K562 (cell line): ENCODE results near the gene ARMC2. TPM values are rescaled to one million over a fixed set of nuclear protein-coding genes. Genes with fewer than 3 reads are reported as not detected.

ENCODE experiments used
- ATAC-seq: fragments of 200-7000 bp; cut with Tn5 transposase; 3 replicates; pipeline ENCODE4 v1.9.1; 2020; ENCODE audit warnings: moderate library complexity
- BruUV-seq: library from RNA; stranded (reverse); fragments of 400-500 nt; replicated peaks from 2 replicates; lab custom pipeline; 2021; lab: Mats Ljungman, UMichigan
- CTCF ChIA-PET: fragments of 300-600 bp; formaldehyde crosslinking; extraction: SDS; loops from one replicate; lab custom pipeline; 2021; ENCODE audit warnings: low intra/inter-chr PET ratio; lab: Yijun Ruan, JAX
- POLR2A ChIA-PET: fragments of 300-600, 350-650 bp; sonication (Branson Sonifier 250); formaldehyde crosslinking; extraction: SDS; loops from one replicate; lab custom pipeline; 2021; ENCODE audit warnings: antibody characterized with exemption, inconsistent platforms; lab: Yijun Ruan, JAX
- DNase-seq, 4 experiments: peaks; one replicate each; pipeline versions ENCODE4 v3.0.0 to v3.0.0-alpha.2; 2011 to 2018; ENCODE audit warnings: low spot score in 3 of 4, mixed read lengths in 3 of 4; ENCODE audit errors: extremely low read depth in 1 of 4
- FAIRE-seq: peaks from 2 replicates; lab custom pipeline; 2011; peaks lifted over from hg19 to GRCh38; lab: Jason Lieb, UNC
- H2AFZ ChIP-seq: 2 replicates; pipeline ENCODE4 v1.6.0; 2011; ENCODE audit warnings: low read depth, low read length, control low read depth, inconsistent platforms
- H3K27ac ChIP-seq: fragments of 200-600 bp; 3 replicates; pipeline ENCODE4 v1.8.0; 2011; ENCODE audit warnings: low read depth, mild to moderate bottlenecking, control low read depth, inconsistent platforms, low read length, moderate library complexity, mixed read lengths; ENCODE audit errors: extremely low read depth
- H3K27me3 ChIP-seq, 2 experiments: fragments of 300-600 bp in 1 of 2; 2 replicates in 1 of 2; 3 replicates in 1 of 2; pipeline versions ENCODE4 v1.6.0 to v1.8.0; 2011; ENCODE audit warnings: inconsistent platforms in 2 of 2, low read length in 2 of 2, mild to moderate bottlenecking in 1 of 2, mixed read lengths in 1 of 2, moderate library complexity in 1 of 2; ENCODE audit not compliant: control insufficient read depth in 2 of 2, insufficient read depth in 2 of 2
- H3K36me3 ChIP-seq: fragments of 300-600 bp; 3 replicates; pipeline ENCODE4 v1.8.0; 2011; ENCODE audit warnings: mild to moderate bottlenecking, low read length, inconsistent platforms; ENCODE audit not compliant: control insufficient read depth, insufficient read depth
- H3K4me1 ChIP-seq, 2 experiments: fragments of 200-600 bp in 1 of 2; replicated peaks in 1 of 2; 2 replicates in 1 of 2; 3 replicates in 1 of 2; pipeline versions ENCODE4 v1.5.1 to v1.8.0; 2011; ENCODE audit warnings: inconsistent platforms in 2 of 2, low read length in 2 of 2, mild to moderate bottlenecking in 1 of 2, mixed read lengths in 1 of 2, moderate library complexity in 1 of 2; ENCODE audit not compliant: control insufficient read depth in 2 of 2, insufficient read depth in 2 of 2
- H3K4me2 ChIP-seq: 2 replicates; pipeline ENCODE4 v1.6.1; 2011; ENCODE audit warnings: low read length, control low read depth, inconsistent platforms, mixed read lengths; ENCODE audit not compliant: insufficient read depth
- H3K4me3 ChIP-seq: fragments of 200-600 bp; sonication (generic), shearing (Covaris generic); 2 replicates; pipeline ENCODE4 v1.5.1; 2016; ENCODE audit warnings: control low read depth, inconsistent platforms
- H3K79me2 ChIP-seq: fragments of 200-600 bp; 3 replicates; pipeline ENCODE4 v1.8.0; 2011; ENCODE audit warnings: low read length, inconsistent platforms; ENCODE audit not compliant: control insufficient read depth, insufficient read depth
- H3K9ac ChIP-seq, 2 experiments: 2 replicates each; pipeline versions ENCODE4 v1.6.0 to v1.6.1; 2011; ENCODE audit warnings: low read depth in 2 of 2, low read length in 2 of 2, control low read depth in 1 of 2, inconsistent platforms in 1 of 2, mild to moderate bottlenecking in 1 of 2, mixed read lengths in 1 of 2; ENCODE audit not compliant: insufficient read depth in 1 of 2
- H3K9me1 ChIP-seq: one replicate; pipeline ENCODE4 v1.6.0; 2011; ENCODE audit warnings: inconsistent platforms, mild to moderate bottlenecking, low read length, moderate library complexity; ENCODE audit not compliant: control insufficient read depth, insufficient read depth
- H3K9me3 ChIP-seq: replicated peaks from 2 replicates; pipeline ENCODE4 v1.5.1; 2011; ENCODE audit warnings: low read depth, low read length, inconsistent platforms; ENCODE audit not compliant: control insufficient read depth, insufficient read depth
- H4K20me1 ChIP-seq: replicated peaks from 2 replicates; pipeline ENCODE4 v1.6.1; 2011; ENCODE audit warnings: low read length, inconsistent platforms, mixed read lengths; ENCODE audit not compliant: control insufficient read depth, insufficient read depth
- CREB1 ChIP-seq, 2 experiments: sonication (generic) in 1 of 2; formaldehyde crosslinking in 1 of 2; IDR thresholded peaks; 2 replicates each; pipeline versions ENCODE4 v1.6.1 to v1.8.0; 2012 to 2022; ENCODE audit warnings: inconsistent platforms in 1 of 2, mild to moderate bottlenecking in 1 of 2, missing genetic modification reagents in 1 of 2, moderate library complexity in 1 of 2
- ETS2 ChIP-seq: IDR thresholded peaks from 2 replicates; pipeline ENCODE4 v1.6.1; 2016; ENCODE audit warnings: borderline replicate concordance, missing genetic modification characterization, mild to moderate bottlenecking, moderate library complexity, missing compliant biosample characterization; ENCODE audit not compliant: poor library complexity, severe bottlenecking
- GABPA ChIP-seq: fragments of 200-800 bp; sonication (Bioruptor generic); conservative IDR thresholded peaks from 2 replicates; pipeline ENCODE4 v1.6.1; 2016; ENCODE audit warnings: low read depth, missing genetic modification characterization, missing compliant biosample characterization
- HEY1 ChIP-seq: fragments of 250-450 bp; sonication (Bioruptor Pico); IDR thresholded peaks from 2 replicates; pipeline ENCODE4 v1.5.0; 2020; ENCODE audit warnings: mild to moderate bottlenecking, moderate library complexity, borderline replicate concordance
- PHF8 ChIP-seq: fragments of 200-600 bp; sonication (generic); IDR thresholded peaks from 2 replicates; pipeline ENCODE4 v1.6.1; 2012; ENCODE audit warnings: mixed run types, mild to moderate bottlenecking, inconsistent platforms, low read length, moderate library complexity, borderline replicate concordance
- ZSCAN32 ChIP-seq: fragments of 450-650 bp; formaldehyde crosslinking; IDR thresholded peaks from 2 replicates; pipeline ENCODE4 v1.4.0; 2020; ENCODE audit warnings: mild to moderate bottlenecking, moderate library complexity
- WGBS: fragments of 100-300 bp; shearing (Covaris generic); methylation state at CpG from one replicate; pipeline ENCODE4 v1.1.6; 2016; ENCODE audit warnings: low coverage, mixed read lengths; ENCODE audit not compliant: insufficient coverage; ENCODE audit errors: missing lambda C conversion rate; 5-methylcytosine and 5-hydroxymethylcytosine counted together
- in situ Hi-C: fragments of 300-500 bp; cut with MboI; formaldehyde crosslinking; loops from 4 replicates; pipeline ENCODE4 v1.15.0; 2018; ENCODE audit warnings: inconsistent platforms, mixed read lengths
- intact Hi-C: fragments of 100-400 bp; cut with micrococcal nuclease; formaldehyde crosslinking; loops from 2 replicates; pipeline ENCODE4 v1.14.2; 2022
- polyA plus RNA-seq, 8 experiments: library from polyadenylated mRNA; depleted of rRNA in 4 of 8; stranded (reverse) in 5 of 8; unstranded in 3 of 8; fragments of >200 nt; fragmentation: Nextera tagmentation in 2 of 8; fragmentation: Illumina TruSeq in 1 of 8; extraction: Ambion mirVana in 2 of 8; extraction: Trizol in 1 of 8; gene quantifications; 2 replicates each; pipeline versions ENCODE4 v1.2.1 to v1.2.3, GENCODE V29; 2011 to 2014; ENCODE audit warnings: inconsistent platforms in 1 of 8, missing spikeins in 1 of 8
- total RNA-seq, 7 experiments: library from RNA; depleted of rRNA in 6 of 7; stranded (reverse); fragments of >200 nt in 6 of 7; fragmentation: Illumina TruSeq in 2 of 7; extraction: Trizol in 2 of 7; gene quantifications; 2 replicates each; pipeline versions ENCODE4 v1.2.1 to v1.2.3, GENCODE V29; 2011 to 2021; ENCODE audit warnings: low replicate concordance in 1 of 7
- TF ChIP-seq, protein P1 (sequence below): fragments of 450-650 bp; formaldehyde crosslinking; IDR thresholded peaks from 2 replicates; pipeline ENCODE4 v1.4.0; 2020; ENCODE audit warnings: mild to moderate bottlenecking

Gene ARMC2
- total and polyA plus RNA-seq, 9 of the 15 experiments (the other 6 are each of a cell fraction or from before 2014, with no cell fraction given): 0.14 to 3.0 (median 0.82) TPM

DNA sequence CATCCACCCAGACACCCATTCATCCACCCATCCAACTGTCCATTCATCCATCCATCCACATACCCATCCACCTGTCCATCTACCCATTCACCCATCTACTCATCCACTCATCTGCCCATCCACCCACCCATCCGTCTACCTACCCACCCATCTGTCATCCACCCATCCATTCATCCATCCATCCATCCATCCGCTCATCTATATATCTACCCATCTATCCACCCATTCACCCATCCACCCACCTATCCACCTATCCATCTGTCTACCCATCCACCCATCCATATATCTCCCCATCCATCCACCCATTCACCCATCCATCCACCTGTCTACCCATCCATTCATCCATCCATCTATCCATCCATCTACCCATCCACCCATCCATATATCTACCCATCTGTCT, 30.7 kb downstream of the ARMC2 start:
- Histone ChIP-seq H3K4me2 (no peak overlapping the region), H3K27ac (no peak overlapping the region), H3K27me3 (peaks cover 0 to 2% of the 10 kb centered on the region in 2 experiments; a peak in 2 of 5 replicates), H3K9ac (no peak overlapping the region), H3K4me1 (no peaks in the 10 kb centered on the region), H3K9me1 (no peaks in the 10 kb centered on the region), H3K36me3 (no peaks in the 10 kb centered on the region), H4K20me1 (no peaks in the 10 kb centered on the region), H3K4me3 (no peak overlapping the region), H2AFZ (no peak overlapping the region), H3K9me3 (no peaks in the 10 kb centered on the region; the same call in 1 of the 2 replicates), H3K79me2 (no peaks in the 10 kb centered on the region)
- no peak for TF ChIP-seq CREB1 (IDR thresholded peaks at IDR 0.05)
- TF ChIP-seq CREB1 (CRISPR knock-in tag; IDR thresholded peaks at IDR 0.05): no peak
- TF ChIP-seq GABPA (tag): no peak
- TF ChIP-seq PHF8: no peak
- no peak for TF ChIP-seq ETS2 (tag)
- TF ChIP-seq, protein P1, sequence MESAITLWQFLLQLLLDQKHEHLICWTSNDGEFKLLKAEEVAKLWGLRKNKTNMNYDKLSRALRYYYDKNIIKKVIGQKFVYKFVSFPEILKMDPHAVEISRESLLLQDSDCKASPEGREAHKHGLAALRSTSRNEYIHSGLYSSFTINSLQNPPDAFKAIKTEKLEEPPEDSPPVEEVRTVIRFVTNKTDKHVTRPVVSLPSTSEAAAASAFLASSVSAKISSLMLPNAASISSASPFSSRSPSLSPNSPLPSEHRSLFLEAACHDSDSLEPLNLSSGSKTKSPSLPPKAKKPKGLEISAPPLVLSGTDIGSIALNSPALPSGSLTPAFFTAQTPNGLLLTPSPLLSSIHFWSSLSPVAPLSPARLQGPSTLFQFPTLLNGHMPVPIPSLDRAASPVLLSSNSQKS (CRISPR knock-in tag): no peak
- TF ChIP-seq ZSCAN32 (CRISPR knock-in tag): no peak
- TF ChIP-seq HEY1 (CRISPR knock-in tag): no peak
- intact Hi-C loops: no loop called here
- CTCF ChIA-PET: no interaction called here
- ATAC-seq: no peak
- POLR2A ChIA-PET: no interaction called here
- in situ Hi-C loops: no loop called here
- 3% methylated on average over 2 of the region's 2 CpGs for WGBS
- DNase-seq: no peak
- BruUV-seq: no TSS peak
- no peak for FAIRE-seq
